GM18505 (cell line): Measurements from ENCODE around the gene BOLA3.
"Not testable (repeated sequence)": the region's sequence is repeated elsewhere in the genome, so short reads cannot be mapped to it uniquely, and the experiment has no call there.

Experiments
- ATAC-seq: cut with Tn5 transposase; IDR thresholded peaks from one replicate; pipeline ENCODE4 v1.9.1; 2021; ENCODE audit not compliant: unreplicated experiment
- POLR2A ChIP-seq: IDR thresholded peaks from 4 replicates; pipeline ENCODE4 v1.6.1; 2011; ENCODE audit warnings: borderline replicate concordance; ENCODE audit not compliant: insufficient read depth, insufficient read length; ENCODE audit errors: extremely low read depth

The BOLA3 gene

GRCh38 chr2:74130211-74130995 is 17.3 kb downstream of the BOLA3 start:
- ATAC-seq = no peak

GRCh38 chr2:74128206-74128605 is 19.5 kb downstream of the BOLA3 start:
- no peak for ATAC-seq
- TF ChIP-seq POLR2A = no peak

More at GRCh38 chr2:74130211-74130995, 17.3 kb downstream of the BOLA3 start:
- no peak for TF ChIP-seq POLR2A

- not testable (repeated sequence) for ATAC-seq
These were observed 23.8 kb downstream of the BOLA3 start for GRCh38 chr2:74123955-74124354.

- not testable (repeated sequence) for ATAC-seq
These were observed 25.9 kb downstream of the BOLA3 start for GRCh38 chr2:74121846-74122245.

GRCh38 chr2:74119912-74120825 is 27.5 kb downstream of the BOLA3 start:
- TF ChIP-seq POLR2A = peak; percentile 80
- ATAC-seq = peak; percentile 96

- TF ChIP-seq POLR2A = no peak
These were observed 28.4 kb downstream of the BOLA3 start for GRCh38 chr2:74119339-74119738.

GRCh38 chr2:74111380-74111779 is 36.3 kb downstream of the BOLA3 start:
- no peak for ATAC-seq
- TF ChIP-seq POLR2A = no peak

More at GRCh38 chr2:74119339-74119738, 28.4 kb downstream of the BOLA3 start:
- ATAC-seq = no peak

GRCh38 chr2:74110537-74110936 is 37.2 kb downstream of the BOLA3 start:
- no peak for ATAC-seq
- TF ChIP-seq POLR2A = no peak

- no peak for TF ChIP-seq POLR2A
- ATAC-seq = no peak
These were observed 38.2 kb downstream of the BOLA3 start for GRCh38 chr2:74109551-74109950.

GRCh38 chr2:74107071-74107470 is 40.6 kb downstream of the BOLA3 start:
- no peak for ATAC-seq
- TF ChIP-seq POLR2A = no peak

GRCh38 chr2:74105413-74105812 is 42.3 kb downstream of the BOLA3 start:
- no peak for ATAC-seq
- TF ChIP-seq POLR2A = no peak

- no peak for ATAC-seq
- no peak for TF ChIP-seq POLR2A
These were observed 42.9 kb downstream of the BOLA3 start for GRCh38 chr2:74104839-74105238.

GRCh38 chr2:74103763-74104162 is 43.9 kb downstream of the BOLA3 start:
- ATAC-seq = no peak
- TF ChIP-seq POLR2A = no peak

- no peak for TF ChIP-seq POLR2A
- ATAC-seq = no peak
These were observed 45.2 kb downstream of the BOLA3 start for GRCh38 chr2:74102516-74102915.
